H9 (cell line): ENCODE measurements around the gene RIPOR1. TPM values are rescaled to one million over a fixed set of nuclear protein-coding genes. Genes with fewer than 3 reads are reported as not detected.

Source experiments
- DNase-seq: peaks from one replicate; pipeline ENCODE4 v3.0.0-alpha.2; 2017
- H2AFZ ChIP-seq: one replicate; pipeline ENCODE4 v1.6.1; 2013; ENCODE audit warnings: mild to moderate bottlenecking, low read length, control low read depth, moderate library complexity
- H2AK5ac ChIP-seq: 2 replicates; pipeline ENCODE4 v1.6.1; 2013; ENCODE audit warnings: low read length, control low read depth, mixed read lengths; ENCODE audit not compliant: insufficient read length
- H2BK120ac ChIP-seq: one replicate; pipeline ENCODE4 v1.6.1; 2013; ENCODE audit warnings: low read depth, mild to moderate bottlenecking, low read length, control low read depth, inconsistent platforms; ENCODE audit not compliant: poor library complexity, severe bottlenecking
- H2BK12ac ChIP-seq: 2 replicates; pipeline ENCODE4 v1.6.1; 2013; ENCODE audit warnings: low read length, control low read depth, mixed read lengths, low read depth; ENCODE audit not compliant: insufficient read length
- H2BK15ac ChIP-seq: 2 replicates; pipeline ENCODE4 v1.6.1; 2013; ENCODE audit warnings: low read depth, low read length, control low read depth
- H2BK20ac ChIP-seq: one replicate; pipeline ENCODE4 v1.6.1; 2013; ENCODE audit warnings: low read depth, mild to moderate bottlenecking, low read length, control low read depth, inconsistent platforms; ENCODE audit not compliant: poor library complexity, severe bottlenecking
- H2BK5ac ChIP-seq: 2 replicates; pipeline ENCODE4 v1.6.1; 2013; ENCODE audit warnings: low read length, control low read depth, mixed read lengths; ENCODE audit not compliant: insufficient read length
- H3K14ac ChIP-seq: 2 replicates; pipeline ENCODE4 v1.6.1; 2013; ENCODE audit warnings: low read length, control low read depth; ENCODE audit not compliant: insufficient read depth
- H3K18ac ChIP-seq: 2 replicates; pipeline ENCODE4 v1.6.1; 2013; ENCODE audit warnings: low read depth, mild to moderate bottlenecking, mixed read lengths, low read length, control low read depth; ENCODE audit not compliant: insufficient read length
- H3K23ac ChIP-seq: 2 replicates; pipeline ENCODE4 v1.6.1; 2013; ENCODE audit warnings: low read length, control low read depth, mixed read lengths, low read depth; ENCODE audit not compliant: insufficient read length
- H3K23me2 ChIP-seq: 2 replicates; pipeline ENCODE4 v1.6.1; 2013; ENCODE audit warnings: low read depth, mild to moderate bottlenecking, mixed read lengths, low read length, control low read depth; ENCODE audit not compliant: insufficient read length, poor library complexity, severe bottlenecking
- H3K27ac ChIP-seq: 2 replicates; pipeline ENCODE4 v1.5.1; 2013; ENCODE audit warnings: low read length, control low read depth, mixed read lengths, low read depth; ENCODE audit not compliant: insufficient read length
- H3K27me3 ChIP-seq: 2 replicates; pipeline ENCODE4 v1.6.1; 2013; ENCODE audit warnings: low read length, control low read depth, inconsistent platforms; ENCODE audit not compliant: insufficient read depth
- H3K4ac ChIP-seq: 2 replicates; pipeline ENCODE4 v1.6.1; 2013; ENCODE audit warnings: low read depth, mild to moderate bottlenecking, control low read depth, inconsistent platforms, low read length, moderate library complexity
- H3K4me1 ChIP-seq: 2 replicates; pipeline ENCODE4 v1.6.1; 2013; ENCODE audit warnings: low read length, control low read depth, inconsistent platforms; ENCODE audit not compliant: insufficient read depth
- H3K4me2 ChIP-seq: 2 replicates; pipeline ENCODE4 v1.6.1; 2013; ENCODE audit warnings: low read length, control low read depth, mixed read lengths; ENCODE audit not compliant: insufficient read length, insufficient read depth
- H3K56ac ChIP-seq: 2 replicates; pipeline ENCODE4 v1.6.1; 2013; ENCODE audit warnings: low read depth, mild to moderate bottlenecking, mixed read lengths, low read length, control low read depth; ENCODE audit not compliant: insufficient read length
- H3K79me1 ChIP-seq: 2 replicates; pipeline ENCODE4 v1.6.1; 2013; ENCODE audit warnings: low read depth, mild to moderate bottlenecking, moderate library complexity, low read length, control low read depth, inconsistent platforms; ENCODE audit not compliant: insufficient read depth, poor library complexity, severe bottlenecking
- H3K79me2 ChIP-seq: 2 replicates; pipeline ENCODE4 v1.6.1; 2013; ENCODE audit warnings: low read length, control low read depth, inconsistent platforms; ENCODE audit not compliant: insufficient read depth
- H3K9ac ChIP-seq: 2 replicates; pipeline ENCODE4 v1.6.1; 2013; ENCODE audit warnings: low read length, control low read depth, mixed read lengths; ENCODE audit not compliant: insufficient read length; ENCODE audit errors: extremely low read depth
- H3K9me3 ChIP-seq: one replicate; pipeline ENCODE4 v1.6.1; 2013; ENCODE audit warnings: low read depth, low read length, inconsistent platforms; ENCODE audit not compliant: control insufficient read depth
- H3T11ph ChIP-seq: one replicate; pipeline ENCODE4 v1.6.1; 2013; ENCODE audit warnings: mild to moderate bottlenecking, low read length, control low read depth, inconsistent platforms
- H4K20me1 ChIP-seq: one replicate; pipeline ENCODE4 v1.6.1; 2013; ENCODE audit not compliant: control insufficient read depth, insufficient read length, insufficient read depth
- H4K5ac ChIP-seq: 2 replicates; pipeline ENCODE4 v1.6.1; 2013; ENCODE audit warnings: low read depth, mild to moderate bottlenecking, mixed read lengths, low read length, control low read depth; ENCODE audit not compliant: insufficient read length
- H4K8ac ChIP-seq: replicated peaks from 2 replicates; pipeline ENCODE4 v1.6.1; 2013; ENCODE audit warnings: low read length, control low read depth, mixed read lengths, low read depth; ENCODE audit not compliant: insufficient read length
- H4K91ac ChIP-seq: 2 replicates; pipeline ENCODE4 v1.6.1; 2013; ENCODE audit warnings: low read depth, mild to moderate bottlenecking, moderate library complexity, mixed read lengths, low read length, control low read depth; ENCODE audit not compliant: insufficient read length
- H3K27ac Mint-ChIP-seq, 3 experiments: 2 replicates in 2 of 3; 3 replicates in 1 of 3; pipeline ENCODE4 v1.8.0; 2020 to 2021; ENCODE audit warnings: mixed read lengths in 3 of 3, mild to moderate bottlenecking in 1 of 3, moderate library complexity in 1 of 3
- H3K27me3 Mint-ChIP-seq: 2 replicates; pipeline ENCODE4 v1.8.0; 2021; ENCODE audit warnings: low read depth, mild to moderate bottlenecking, moderate library complexity, mixed read lengths
- H3K36me3 Mint-ChIP-seq, 3 experiments: 2 replicates in 2 of 3; 3 replicates in 1 of 3; pipeline ENCODE4 v1.8.0; 2020 to 2021; ENCODE audit warnings: low read depth in 3 of 3, mixed read lengths in 3 of 3; ENCODE audit not compliant: insufficient read depth in 1 of 3
- H3K4me1 Mint-ChIP-seq, 2 experiments: 2 replicates each; pipeline ENCODE4 v1.8.0; 2020; ENCODE audit warnings: mixed read lengths in 2 of 2
- H3K4me3 Mint-ChIP-seq, 2 experiments: 2 replicates in 1 of 2; 3 replicates in 1 of 2; pipeline ENCODE4 v1.8.0; 2020 to 2021; ENCODE audit warnings: mild to moderate bottlenecking in 2 of 2, mixed read lengths in 2 of 2, moderate library complexity in 1 of 2
- H3K9me3 Mint-ChIP-seq, 2 experiments: 2 replicates in 1 of 2; 3 replicates in 1 of 2; pipeline ENCODE4 v1.8.0; 2020; ENCODE audit warnings: mild to moderate bottlenecking in 2 of 2, mixed read lengths in 2 of 2, moderate library complexity in 1 of 2
- total RNA-seq: library from RNA; stranded (reverse); gene quantifications from 2 replicates; pipeline ENCODE4 v1.2.1, GENCODE V29; 2021
- TF ChIP-seq, protein P1 (sequence below): fragments of 200-600 bp; sonication (generic); conservative IDR thresholded peaks from 3 replicates; pipeline ENCODE4 v1.8.0; 2021; ENCODE audit warnings: antibody characterized with exemption, mild to moderate bottlenecking

The RIPOR1 gene
- total RNA-seq, 1 experiment from 2014 or later: 14.3 TPM

DNA sequence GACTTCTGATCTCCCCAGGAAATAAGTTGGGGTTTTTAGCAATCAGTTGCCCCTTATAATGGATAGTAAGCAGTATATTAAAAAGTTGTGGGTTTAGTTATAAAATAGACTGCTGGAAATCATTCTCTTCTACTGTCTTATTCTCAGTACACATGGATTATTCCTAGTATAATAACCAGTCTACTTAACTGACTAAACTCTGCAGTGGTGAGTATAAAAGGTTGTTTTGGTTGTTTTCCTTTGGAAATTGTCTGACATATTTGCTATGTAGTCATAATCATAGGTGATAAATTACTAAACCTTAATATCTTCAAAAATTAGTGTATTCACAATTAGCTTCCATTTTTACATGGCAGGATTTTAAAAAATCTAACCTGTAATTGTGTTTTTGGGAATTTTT, 65.1 kb downstream of the RIPOR1 start:
- H3K36me3 Mint-ChIP-seq: peaks cover under 1 to 20% (median 14%) of the 10 kb centered on the region in 3 experiments; a peak in 5 of 7 replicates
- Histone ChIP-seq H3K23ac (no peak overlapping the region), H3K14ac (no peak overlapping the region), H3K79me2 (peaks cover 4% of the 10 kb centered on the region; the same call in 1 of the 2 replicates), H3K18ac (no peak overlapping the region), H2BK120ac (no peak overlapping the region), H4K20me1 (no peaks in the 10 kb centered on the region), H4K5ac (no peak overlapping the region), H3K4me1 (peaks cover 9% of the 10 kb centered on the region), H3K56ac (no peak overlapping the region), H3K27ac (no peak overlapping the region), H2BK5ac (no peak overlapping the region), H3K9me3 (no peaks in the 10 kb centered on the region), H2BK15ac (no peak overlapping the region), H3T11ph (no peak overlapping the region), H3K9ac (no peak overlapping the region), H2AK5ac (no peak overlapping the region), H3K4me2 (peak overlapping the region; percentile 44), H3K79me1 (no peaks in the 10 kb centered on the region), H4K91ac (no peak overlapping the region), H2BK12ac (no peak overlapping the region), H2BK20ac (no peak overlapping the region), H2AFZ (no peak overlapping the region), H3K27me3 (no peaks in the 10 kb centered on the region), H3K4ac (no peak overlapping the region), H4K8ac (no peak overlapping the region), H3K23me2 (no peaks in the 10 kb centered on the region)
- no peaks in the 10 kb centered on the region for H3K27me3 Mint-ChIP-seq
- TF ChIP-seq, protein P1, sequence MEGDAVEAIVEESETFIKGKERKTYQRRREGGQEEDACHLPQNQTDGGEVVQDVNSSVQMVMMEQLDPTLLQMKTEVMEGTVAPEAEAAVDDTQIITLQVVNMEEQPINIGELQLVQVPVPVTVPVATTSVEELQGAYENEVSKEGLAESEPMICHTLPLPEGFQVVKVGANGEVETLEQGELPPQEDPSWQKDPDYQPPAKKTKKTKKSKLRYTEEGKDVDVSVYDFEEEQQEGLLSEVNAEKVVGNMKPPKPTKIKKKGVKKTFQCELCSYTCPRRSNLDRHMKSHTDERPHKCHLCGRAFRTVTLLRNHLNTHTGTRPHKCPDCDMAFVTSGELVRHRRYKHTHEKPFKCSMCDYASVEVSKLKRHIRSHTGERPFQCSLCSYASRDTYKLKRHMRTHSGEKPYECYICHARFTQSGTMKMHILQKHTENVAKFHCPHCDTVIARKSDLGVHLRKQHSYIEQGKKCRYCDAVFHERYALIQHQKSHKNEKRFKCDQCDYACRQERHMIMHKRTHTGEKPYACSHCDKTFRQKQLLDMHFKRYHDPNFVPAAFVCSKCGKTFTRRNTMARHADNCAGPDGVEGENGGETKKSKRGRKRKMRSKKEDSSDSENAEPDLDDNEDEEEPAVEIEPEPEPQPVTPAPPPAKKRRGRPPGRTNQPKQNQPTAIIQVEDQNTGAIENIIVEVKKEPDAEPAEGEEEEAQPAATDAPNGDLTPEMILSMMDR: no peak
- H3K27ac Mint-ChIP-seq: peak overlapping the region in 2 of 3 experiments; percentile 55 to 93; a peak in 4 of 7 replicates
- H3K4me3 Mint-ChIP-seq: peak overlapping the region; percentile 39 to 66; a peak in 4 of 5 replicates
- H3K4me1 Mint-ChIP-seq: peaks cover 41 to 57% of the 10 kb centered on the region in 2 experiments
- DNase-seq: no peak
- no peaks in the 10 kb centered on the region for H3K9me3 Mint-ChIP-seq
